Activated T-cell treated with anti-CD3 and anti-CD28 coated beads for 48 hours (primary cell): ENCODE results near the gene HSD3B7.

ENCODE experiments used
- DNase-seq: peaks from one replicate; pipeline ENCODE4 v3.0.0-alpha.2; 2020; ENCODE audit warnings: low read depth

The HSD3B7 gene

DNA sequence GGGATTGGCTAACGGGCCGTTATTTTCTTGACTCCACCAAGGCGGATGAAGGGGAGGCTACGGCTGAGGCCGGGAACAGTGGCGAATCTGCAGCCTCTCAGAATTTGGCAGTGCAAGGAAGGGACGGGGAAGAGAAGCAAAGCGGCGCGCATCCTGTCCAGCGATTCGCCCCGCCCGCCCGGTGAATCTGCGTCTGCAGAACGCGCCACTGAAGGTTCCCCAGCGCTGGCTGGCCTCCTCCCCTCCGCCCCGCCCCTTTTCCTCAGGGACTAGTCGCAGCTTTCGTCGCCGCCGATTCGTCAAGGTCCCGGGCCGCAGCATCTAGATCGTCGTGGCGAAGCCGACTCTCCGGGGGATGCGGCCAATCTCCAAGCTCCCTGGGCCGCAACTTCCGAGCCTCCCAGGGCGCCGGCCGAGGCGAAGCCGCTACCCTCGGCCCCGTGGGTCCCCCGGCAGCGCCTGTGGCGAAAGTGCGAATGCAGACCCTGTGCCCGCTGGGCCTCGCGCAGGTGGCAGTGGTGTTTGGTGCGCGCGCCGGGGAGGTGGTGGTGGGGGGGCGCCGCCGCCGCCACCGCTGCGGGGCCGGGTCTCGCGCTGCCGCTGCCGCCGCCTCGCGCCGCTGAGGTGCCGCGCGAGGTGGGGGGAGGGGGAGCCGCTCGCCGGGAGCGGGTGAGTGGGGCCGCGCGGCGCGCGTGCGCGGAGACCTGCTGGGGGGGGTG, 27.4 kb upstream of the HSD3B7 start, which contains the start of gene SETD1A:
Gene SETD1A (plus strand): TSS at position 299 of the 719 bp plus-strand sequence. CDS start 978 bp downstream, outside the sequence.
- DNase-seq = peak; percentile 93

DNA sequence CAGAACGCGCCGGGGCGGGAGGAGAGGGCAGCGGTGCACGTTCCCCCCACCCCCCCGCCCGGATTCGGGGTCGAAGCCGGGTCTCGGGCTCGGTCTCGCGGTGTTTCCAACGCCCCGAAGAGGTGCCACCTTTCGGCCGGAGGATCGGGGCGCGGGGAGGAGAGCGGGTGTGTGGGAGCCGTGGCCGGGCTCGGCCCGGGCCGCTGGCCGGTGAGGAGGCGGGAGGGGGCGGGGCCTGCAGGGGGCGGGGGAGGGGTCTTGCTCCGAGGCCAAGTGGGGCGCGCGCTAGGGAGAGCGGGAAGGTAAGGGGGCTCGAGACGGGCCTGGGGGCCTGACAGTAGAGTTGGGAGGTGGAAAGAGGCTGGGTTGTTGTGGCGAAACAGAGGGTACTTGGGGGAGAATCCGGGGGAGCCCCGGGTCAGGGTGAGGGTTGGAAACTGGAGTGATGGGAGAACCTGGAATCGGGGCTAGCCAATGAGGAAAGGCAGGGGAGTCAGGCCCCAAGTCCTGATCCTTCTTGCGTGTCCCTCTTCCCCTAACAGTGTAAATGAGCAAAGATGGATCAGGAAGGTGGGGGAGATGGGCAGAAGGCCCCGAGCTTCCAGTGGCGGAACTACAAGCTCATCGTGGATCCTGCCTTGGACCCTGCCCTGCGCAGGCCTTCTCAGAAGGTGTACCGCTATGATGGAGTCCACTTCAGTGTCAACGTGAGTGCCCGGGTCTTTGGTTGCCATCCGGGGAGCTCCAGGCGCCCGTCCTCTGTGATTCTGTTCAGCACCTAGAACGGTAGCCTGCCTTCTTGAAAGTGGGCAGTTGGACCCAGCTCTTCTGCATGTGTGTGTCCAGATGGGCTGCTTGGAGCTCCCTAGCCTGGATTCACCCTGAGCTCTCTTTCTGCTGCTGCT, 26.6 kb upstream of the HSD3B7 start:
- no peak for DNase-seq

DNA sequence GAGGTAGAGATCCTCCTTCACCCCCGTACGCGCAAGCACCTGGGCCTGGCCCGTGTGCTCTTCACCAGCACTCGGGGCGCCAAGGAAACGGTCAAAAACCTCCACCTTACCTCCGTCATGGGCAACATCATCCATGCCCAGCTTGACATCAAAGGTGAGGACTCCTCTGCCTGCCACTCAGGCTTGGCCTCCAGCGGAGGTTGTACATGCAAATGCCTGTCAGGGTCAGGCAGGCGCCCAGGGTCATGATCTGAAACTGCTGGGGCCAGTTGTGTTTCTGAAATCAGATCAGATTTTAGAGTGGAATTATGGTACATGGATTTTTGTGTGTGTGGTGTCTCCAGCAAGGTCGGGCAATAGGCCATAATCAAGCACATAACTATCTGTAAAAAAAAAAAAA, 23.6 kb upstream of the HSD3B7 start:
- DNase-seq = no peak

DNA sequence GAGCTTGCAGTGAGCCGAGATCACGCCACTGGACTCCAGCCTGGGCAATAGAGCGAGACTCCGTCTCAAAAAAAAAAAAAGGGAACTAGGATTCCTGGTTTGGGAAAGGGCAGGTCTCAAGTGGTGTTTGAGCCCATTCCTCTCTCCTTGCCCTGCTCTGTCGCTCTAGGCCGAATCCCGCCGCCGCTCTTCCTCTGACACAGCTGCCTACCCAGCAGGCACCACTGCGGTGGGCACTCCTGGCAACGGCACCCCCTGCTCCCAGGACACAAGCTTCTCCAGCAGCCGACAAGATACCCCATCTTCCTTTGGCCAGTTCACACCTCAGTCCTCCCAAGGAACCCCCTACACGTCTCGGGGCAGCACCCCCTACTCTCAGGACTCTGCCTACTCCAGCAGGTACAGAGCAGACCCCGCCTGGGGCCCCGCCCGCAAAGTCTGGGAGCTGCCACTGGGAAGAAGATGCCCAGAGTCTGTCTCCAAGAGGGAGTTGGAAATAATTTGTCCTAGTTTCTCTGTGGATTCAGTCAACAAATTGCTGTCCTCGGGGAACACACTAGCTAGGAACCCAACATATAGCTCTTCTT, 21.0 kb upstream of the HSD3B7 start:
- no peak for DNase-seq

DNA sequence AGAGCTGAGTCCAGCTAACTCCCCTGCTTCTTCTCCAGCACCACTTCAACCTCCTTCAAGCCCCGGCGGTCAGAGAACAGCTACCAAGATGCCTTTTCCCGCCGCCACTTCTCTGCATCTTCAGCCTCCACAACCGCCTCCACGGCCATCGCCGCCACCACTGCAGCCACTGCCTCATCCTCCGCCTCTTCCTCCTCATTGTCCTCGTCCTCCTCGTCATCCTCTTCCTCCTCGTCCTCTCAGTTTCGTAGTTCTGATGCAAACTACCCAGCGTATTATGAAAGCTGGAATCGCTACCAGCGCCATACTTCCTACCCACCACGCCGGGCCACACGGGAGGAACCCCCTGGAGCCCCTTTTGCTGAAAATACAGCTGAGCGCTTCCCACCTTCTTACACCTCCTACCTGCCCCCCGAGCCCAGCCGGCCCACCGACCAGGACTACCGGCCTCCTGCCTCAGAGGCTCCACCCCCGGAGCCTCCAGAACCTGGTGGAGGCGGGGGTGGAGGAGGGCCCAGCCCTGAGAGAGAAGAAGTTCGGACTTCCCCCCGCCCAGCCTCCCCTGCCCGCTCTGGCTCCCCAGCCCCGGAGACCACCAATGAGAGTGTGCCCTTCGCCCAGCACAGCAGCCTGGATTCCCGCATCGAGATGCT, 20.3 kb upstream of the HSD3B7 start:
- no peak for DNase-seq

DNA sequence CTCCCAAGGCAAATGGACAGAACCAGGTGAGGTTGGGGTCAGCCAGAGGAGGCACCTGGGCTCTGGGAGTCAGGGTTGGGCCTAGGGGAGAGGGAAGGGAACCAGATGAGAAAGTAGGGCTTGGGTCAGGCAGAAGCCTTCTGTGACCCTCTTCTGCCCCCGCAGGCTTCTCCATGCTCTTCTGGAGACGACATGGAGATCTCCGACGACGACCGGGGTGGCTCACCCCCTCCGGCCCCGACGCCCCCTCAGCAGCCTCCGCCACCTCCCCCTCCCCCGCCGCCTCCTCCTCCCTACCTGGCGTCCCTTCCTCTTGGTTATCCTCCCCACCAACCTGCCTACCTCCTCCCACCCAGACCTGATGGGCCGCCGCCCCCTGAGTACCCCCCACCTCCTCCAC, 19.6 kb upstream of the HSD3B7 start:
- DNase-seq = no peak

DNA sequence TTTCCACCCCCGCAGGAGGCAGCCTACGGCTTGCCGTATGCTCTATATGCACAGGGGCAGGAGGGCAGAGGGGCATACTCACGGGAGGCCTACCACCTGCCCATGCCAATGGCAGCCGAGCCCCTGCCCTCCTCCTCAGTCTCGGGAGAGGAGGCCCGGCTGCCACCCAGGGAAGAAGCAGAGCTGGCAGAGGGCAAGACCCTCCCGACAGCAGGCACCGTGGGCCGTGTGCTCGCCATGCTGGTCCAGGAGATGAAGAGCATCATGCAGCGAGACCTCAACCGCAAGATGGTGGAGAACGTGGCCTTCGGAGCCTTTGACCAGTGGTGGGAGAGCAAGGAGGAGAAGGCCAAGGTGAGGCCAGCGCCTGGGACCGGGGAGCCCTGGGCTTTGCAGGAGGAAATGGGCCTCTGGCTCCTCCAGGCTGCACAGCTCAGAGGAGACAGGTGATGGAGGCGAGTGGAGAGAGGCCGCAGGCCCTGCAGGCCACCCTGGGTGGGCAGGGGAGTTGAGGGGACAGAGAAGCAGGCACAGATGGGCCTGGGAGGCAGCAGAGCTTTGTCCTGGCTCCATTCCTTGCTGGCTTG, 18.9 kb upstream of the HSD3B7 start:
- DNase-seq = no peak

DNA sequence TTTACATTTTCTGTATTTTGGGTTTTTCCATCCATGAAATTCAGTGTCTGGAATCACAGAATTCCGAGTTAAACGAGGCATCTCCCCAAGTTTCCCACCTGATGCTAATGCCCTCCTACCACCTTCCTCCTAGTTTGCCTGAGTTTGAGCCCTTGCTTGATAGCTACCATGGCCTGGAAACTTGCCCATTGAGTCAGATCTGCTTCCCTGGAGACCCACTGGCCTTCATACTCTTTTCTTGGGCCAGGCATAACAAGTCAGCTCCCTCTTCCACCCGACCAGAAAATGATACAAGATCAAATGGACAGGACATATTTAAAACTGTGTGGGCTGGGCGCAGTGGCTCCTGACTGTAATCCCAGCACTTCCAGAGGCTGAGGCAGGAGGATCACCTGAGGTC, 17.2 kb upstream of the HSD3B7 start:
- no peak for DNase-seq

DNA sequence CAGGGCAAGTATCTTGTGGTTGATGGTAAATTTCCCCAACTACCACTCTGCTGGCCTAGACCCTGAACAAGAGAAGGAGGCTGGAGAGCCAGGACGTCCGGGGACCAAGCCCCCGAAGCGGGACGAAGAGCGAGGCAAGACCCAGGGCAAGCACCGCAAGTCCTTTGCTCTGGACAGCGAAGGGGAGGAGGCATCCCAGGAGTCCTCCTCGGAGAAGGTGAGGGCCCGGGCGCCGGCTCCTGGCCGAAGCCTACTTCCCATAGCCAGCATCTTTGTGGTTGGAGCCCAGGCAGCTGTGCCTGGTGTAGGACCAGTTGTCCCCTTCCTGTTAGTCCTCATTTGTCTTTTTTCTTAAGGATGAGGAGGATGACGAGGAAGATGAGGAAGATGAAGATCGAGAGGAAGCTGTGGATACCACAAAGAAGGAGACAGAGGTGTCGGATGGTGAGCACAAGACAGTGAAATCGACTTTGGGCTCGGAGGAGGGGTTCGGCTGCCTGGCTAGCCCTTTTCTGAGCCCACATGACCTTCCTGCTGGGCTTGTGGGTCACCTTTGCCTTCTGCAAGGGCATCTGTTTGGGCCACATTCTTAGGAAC, 15.7 kb upstream of the HSD3B7 start:
- DNase-seq = no peak

DNA sequence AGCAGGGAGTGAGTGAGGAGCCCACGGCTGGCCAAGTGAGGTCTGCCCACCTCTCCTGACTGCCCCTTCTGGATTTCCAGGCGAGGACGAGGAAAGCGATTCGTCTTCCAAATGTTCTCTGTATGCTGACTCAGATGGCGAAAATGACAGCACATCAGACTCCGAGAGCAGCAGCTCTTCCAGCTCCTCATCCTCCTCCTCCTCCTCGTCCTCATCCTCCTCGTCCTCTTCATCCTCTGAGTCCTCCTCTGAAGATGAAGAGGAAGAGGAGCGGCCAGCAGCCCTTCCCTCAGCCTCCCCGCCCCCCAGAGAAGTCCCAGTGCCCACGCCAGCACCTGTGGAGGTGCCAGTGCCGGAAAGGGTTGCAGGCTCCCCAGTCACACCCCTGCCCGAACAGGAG, 13.7 kb upstream of the HSD3B7 start:
- no peak for DNase-seq

DNA sequence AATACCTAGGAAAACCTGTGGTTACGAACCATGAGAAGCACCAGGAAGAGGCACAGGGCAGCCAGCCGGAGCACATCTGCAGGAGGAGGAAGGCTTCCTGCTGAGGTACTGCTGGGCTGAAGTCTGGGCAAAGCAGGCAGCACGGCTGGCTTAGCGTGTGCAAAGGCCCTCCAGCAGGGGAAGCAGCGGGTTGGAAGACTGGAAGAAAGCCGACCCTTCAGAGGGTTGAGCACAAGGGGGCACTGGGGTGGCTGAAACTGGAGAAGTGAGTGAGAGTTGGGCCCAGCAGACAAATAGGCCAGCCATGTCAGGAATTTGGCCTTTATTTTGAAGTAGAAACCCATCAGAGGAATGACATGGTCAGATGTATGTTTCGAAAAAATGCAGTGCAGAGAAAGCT, 12.1 kb upstream of the HSD3B7 start:
- no peak for DNase-seq

DNA sequence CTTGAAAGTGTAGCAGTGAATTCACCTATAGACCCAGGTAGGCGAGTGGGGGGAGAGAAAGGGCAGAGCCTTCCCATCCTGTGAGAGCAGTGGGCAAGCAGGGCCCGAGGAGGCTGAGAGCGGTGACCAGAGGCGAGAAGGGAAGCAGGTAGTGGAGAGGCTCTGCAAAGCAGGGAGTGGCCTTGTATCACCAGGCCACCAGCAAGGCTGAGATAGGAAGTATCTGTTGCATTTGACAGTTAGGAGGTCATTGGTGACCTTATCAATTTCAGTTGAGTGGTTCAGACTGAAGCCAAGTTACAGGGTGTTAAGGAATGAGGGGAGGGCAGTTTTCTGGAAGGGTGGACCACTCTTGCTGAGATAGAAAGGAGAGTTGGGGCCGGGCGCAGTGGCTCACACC, 10.7 kb upstream of the HSD3B7 start:
- DNase-seq = no peak

DNA sequence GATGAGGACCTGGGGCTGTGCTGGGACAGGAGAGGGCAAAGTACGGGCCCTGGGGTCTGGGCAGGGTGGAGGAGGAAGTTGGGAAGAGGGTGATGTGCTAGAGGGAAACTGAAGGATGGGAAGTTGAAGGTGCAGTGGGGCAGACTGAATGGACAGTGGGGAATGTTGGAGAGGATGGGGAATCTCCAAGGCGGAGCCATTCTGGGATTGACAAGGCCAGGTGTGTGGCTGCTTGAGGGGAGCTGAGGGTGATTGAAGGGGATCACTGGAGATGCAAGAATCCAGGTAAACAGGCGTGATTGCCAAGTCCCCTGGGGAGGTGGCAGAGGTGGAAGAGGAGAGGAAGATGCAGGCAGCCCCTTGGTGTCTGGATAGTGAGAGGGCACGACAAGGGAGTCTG, 8.5 kb upstream of the HSD3B7 start:
- no peak for DNase-seq

DNA sequence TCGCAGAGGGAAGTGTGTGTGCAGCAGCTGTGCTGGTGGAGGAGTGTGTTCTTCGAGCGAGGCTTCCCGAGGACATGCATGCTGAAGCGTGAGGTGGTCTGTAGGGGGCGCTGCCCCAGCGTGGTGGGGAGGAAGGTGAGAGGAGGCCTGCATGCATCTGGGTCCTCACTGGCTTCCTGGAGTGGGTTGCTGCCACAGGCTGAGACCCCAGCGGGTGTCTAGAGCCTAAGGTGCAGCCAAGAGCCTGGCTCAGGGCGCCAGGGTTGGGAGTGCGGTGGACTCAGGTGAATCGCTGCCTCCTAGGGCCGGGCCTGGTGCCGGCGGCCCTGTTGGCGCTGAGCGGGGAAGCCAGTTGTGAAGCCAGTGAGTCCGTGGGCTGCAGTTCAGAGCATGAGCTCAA, 7.5 kb upstream of the HSD3B7 start:
- DNase-seq = no peak

DNA sequence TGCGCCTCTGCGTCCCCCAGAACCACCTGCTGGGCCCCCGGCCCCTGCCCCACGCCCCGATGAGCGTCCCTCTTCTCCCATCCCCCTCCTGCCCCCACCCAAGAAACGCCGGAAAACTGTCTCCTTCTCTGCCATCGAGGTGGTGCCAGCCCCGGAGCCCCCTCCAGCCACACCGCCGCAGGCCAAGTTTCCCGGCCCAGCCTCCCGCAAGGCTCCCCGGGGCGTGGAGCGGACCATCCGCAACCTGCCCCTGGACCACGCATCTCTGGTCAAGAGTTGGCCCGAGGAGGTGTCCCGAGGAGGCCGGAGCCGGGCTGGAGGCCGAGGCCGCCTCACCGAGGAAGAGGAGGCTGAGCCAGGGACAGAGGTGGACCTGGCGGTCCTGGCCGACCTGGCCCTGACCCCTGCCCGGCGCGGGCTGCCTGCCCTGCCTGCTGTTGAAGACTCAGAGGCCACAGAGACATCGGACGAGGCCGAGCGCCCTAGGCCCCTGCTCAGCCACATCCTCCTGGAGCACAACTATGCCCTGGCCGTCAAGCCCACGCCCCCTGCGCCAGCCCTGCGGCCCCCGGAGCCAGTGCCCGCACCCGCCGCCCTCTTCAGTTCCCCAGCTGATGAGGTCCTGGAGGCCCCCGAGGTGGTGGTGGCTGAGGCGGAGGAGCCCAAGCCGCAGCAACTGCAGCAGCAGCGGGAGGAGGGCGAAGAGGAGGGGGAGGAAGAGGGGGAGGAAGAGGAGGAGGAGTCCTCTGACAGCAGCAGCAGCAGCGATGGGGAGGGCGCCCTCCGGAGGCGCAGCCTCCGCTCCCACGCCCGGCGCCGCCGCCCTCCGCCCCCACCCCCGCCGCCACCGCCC, 5.6 kb upstream of the HSD3B7 start:
- DNase-seq = no peak

DNA sequence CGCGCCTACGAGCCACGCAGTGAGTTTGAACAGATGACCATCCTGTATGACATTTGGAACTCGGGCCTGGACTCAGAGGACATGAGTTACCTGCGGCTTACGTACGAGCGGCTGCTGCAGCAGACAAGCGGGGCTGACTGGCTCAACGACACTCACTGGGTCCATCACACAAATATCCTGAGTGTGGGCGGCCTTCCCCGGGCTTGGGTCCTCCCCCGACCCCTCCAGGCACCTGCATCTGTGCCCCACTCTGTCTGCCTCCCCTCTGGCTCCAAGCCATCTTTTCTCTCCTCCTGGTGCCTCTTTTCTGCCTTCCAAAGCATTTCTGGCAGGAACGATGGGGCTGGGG, 5.0 kb upstream of the HSD3B7 start:
- no peak for DNase-seq

DNA sequence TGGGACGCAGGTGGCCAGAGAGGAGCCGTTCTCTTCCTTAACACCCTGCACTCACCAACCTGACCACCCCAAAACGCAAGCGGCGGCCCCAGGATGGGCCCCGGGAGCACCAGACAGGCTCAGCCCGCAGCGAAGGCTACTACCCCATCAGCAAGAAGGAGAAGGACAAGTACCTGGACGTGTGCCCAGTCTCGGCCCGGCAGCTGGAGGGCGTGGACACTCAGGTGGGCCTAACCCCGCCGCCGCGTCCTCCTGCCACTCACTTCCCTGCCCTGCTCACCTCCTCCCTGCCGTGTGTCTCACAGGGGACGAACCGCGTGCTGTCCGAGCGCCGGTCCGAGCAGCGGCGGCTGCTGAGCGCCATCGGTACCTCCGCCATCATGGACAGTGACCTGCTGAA, 4.6 kb upstream of the HSD3B7 start:
- no peak for DNase-seq

DNA sequence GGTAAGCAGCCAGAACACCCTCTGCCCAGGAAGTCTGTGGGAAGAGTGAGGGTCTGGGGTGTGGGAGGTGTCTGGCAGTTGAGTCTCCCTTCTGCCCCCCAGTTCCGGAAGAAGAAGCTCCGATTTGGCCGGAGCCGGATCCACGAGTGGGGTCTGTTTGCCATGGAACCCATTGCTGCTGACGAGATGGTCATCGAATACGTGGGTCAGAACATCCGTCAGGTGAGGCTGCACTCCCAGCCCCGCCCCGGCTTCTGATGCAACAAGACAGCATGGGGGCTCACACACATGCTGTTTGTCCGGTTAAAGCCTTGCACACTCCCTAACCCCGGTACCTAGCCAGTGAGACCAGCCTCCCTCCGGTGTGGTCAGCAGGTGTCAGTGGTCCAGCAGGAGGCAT, 4.0 kb upstream of the HSD3B7 start:
- DNase-seq = no peak

DNA sequence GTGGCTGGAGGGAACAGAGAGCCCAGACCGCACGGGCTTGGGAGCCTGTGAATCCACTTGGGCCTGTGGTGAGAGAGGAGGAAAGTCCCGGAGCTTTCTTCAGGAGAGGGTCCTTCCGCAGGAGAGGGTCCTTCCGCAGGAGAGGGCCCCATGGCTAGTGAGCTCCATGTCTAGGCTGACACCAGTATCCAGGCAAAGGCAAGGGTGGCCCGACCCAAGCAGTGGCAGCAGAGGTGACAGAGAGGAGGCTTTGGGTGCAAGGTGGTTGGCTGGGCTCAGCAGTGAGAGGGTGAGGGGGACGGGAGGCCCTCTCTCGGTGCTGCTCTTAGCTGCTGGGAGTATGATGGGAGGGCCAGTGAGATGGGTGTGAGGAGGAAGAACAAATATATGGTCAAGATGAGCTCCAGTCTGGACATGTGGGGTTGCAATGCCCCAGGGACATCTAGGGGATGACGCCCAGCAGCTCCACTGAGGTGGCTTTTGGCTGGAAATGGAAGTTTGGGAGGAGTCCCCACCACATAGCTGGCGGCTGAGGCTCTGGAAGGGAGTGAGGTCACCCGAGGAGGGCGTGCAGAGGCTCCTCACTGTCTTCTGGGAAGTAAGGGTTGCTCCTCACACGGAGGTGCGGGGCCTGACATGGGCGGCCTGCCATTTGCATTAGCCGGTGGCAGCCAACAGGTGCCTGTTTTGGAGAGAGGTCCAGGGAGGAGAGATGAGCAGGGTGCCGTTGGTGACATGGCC, 2.3 kb upstream of the HSD3B7 start:
- no peak for DNase-seq

DNA sequence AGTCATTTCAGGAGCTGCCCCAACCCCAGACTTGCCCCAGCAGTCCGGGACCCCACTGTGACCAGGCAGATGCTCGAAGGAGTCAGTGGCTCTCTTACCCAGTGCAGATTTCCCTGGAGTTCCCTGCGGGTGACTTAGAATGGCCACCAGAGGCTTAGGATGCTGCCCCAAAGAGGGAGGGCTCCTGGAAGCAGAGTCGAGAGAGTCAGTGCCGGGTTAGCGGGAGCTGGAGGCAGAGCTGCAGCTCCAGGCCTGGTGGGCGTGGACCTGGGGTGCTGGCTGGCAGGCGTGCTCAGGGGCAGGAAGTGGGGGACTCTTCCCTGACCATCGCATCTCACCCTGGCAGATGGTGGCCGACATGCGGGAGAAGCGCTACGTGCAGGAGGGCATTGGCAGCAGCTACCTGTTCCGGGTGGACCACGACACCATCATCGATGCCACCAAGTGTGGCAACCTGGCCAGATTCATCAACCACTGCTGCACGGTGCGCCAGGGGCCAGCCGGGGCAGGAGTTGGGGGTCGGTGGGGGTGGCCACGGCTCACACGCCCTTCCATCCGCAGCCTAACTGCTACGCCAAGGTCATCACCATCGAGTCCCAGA, 1.6 kb upstream of the HSD3B7 start:
- DNase-seq = no peak
